ENCODE measurements around the gene CRYBB3.

GRCh38 chr22:25159028-25159427 is 40.6 kb upstream of the CRYBB3 start:
- TF ChIP-seq TAF1 (IDR thresholded peaks at IDR 0.05; ENCODE audit: borderline replicate concordance, insufficient read depth, low read length): no peak
- TF ChIP-seq POLR2AphosphoS5 (IDR thresholded peaks at IDR 0.05; ENCODE audit: low read depth, low read length): no peak
- no peak for TF ChIP-seq REST (IDR thresholded peaks at IDR 0.05; ENCODE audit: insufficient read depth in 1 of 2, low read depth in 2 of 2, low read length in 2 of 2)
- no peak for TF ChIP-seq SIN3A (IDR thresholded peaks at IDR 0.05; ENCODE audit: borderline replicate concordance, insufficient read depth, low read length)

Data from PFSK-1 (cell line).